ENCODE measurements around the gene MBD4. TPM values are rescaled to one million over a fixed set of nuclear protein-coding genes. Genes with fewer than 3 reads are reported as not detected.

The MBD4 gene
- total RNA-seq, 4 donors from 2014 or later = 11.4 to 38.6 (median 18.8) TPM

GRCh38 chr3:129433565-129433964, 6.2 kb downstream of the MBD4 start:
- WGBS, 2 donors (ENCODE audit: low coverage in 1 of 2) = 76 to 83% methylated on average over 5 of the region's 5 CpGs
- no peak overlapping the region for H3K4me3 ChIP-seq
- ATAC-seq = no peak
- no peaks in the 10 kb centered on the region for H3K9me3 ChIP-seq
- H3K4me1 ChIP-seq = peaks cover 3 to 45% (median 3%) of the 10 kb centered on the region in 3 donors
- no peaks in the 10 kb centered on the region for H3K27me3 ChIP-seq
- H3K36me3 ChIP-seq = peaks cover 3 to 68% of the 10 kb centered on the region in 2 donors
- no peak for TF ChIP-seq EP300 (IDR thresholded peaks at IDR 0.05)
- TF ChIP-seq POLR2AphosphoS5 (IDR thresholded peaks at IDR 0.05) = no peak
- TF ChIP-seq POLR2A (IDR thresholded peaks at IDR 0.05) = no peak
- no peak for TF ChIP-seq CTCF (IDR thresholded peaks at IDR 0.05)
- H3K27ac ChIP-seq = no peak overlapping the region

- Histone ChIP-seq H3K36me3 (peaks cover 3 to 66% of the 10 kb centered on the region in 2 donors), H3K27ac (no peak overlapping the region), H3K4me3 (no peak overlapping the region), H3K27me3 (no peaks in the 10 kb centered on the region), H3K9me3 (no peaks in the 10 kb centered on the region), H3K4me1 (peaks cover 0 to 43% (median 5%) of the 10 kb centered on the region in 3 donors)
- TF ChIP-seq CTCF (IDR thresholded peaks at IDR 0.05) (no peak), POLR2A (IDR thresholded peaks at IDR 0.05) (no peak), EP300 (IDR thresholded peaks at IDR 0.05) (no peak), POLR2AphosphoS5 (IDR thresholded peaks at IDR 0.05) (no peak)
- ATAC-seq = no peak
These were observed 7.1 kb downstream of the MBD4 start for GRCh38 chr3:129432671-129433070.

- WGBS, 2 donors (ENCODE audit: low coverage in 1 of 2) = 83 to 90% methylated on average over 2 to 7 of the region's 7 CpGs
- peaks cover 3 to 60% of the 10 kb centered on the region in 2 donors for H3K36me3 ChIP-seq
- no peaks in the 10 kb centered on the region for H3K27me3 ChIP-seq
- no peak overlapping the region for H3K27ac ChIP-seq
- H3K4me1 ChIP-seq = peaks cover 0 to 39% (median 5%) of the 10 kb centered on the region in 3 donors
- H3K4me3 ChIP-seq = no peak overlapping the region
- ATAC-seq = no peak
- no peaks in the 10 kb centered on the region for H3K9me3 ChIP-seq
- TF ChIP-seq CTCF (IDR thresholded peaks at IDR 0.05) (no peak), POLR2A (IDR thresholded peaks at IDR 0.05) (no peak), POLR2AphosphoS5 (IDR thresholded peaks at IDR 0.05) (no peak), EP300 (IDR thresholded peaks at IDR 0.05) (no peak)
These were observed 7.7 kb downstream of the MBD4 start for GRCh38 chr3:129432036-129432435.

- WGBS, 2 donors (ENCODE audit: low coverage in 1 of 2) = 77 to 100% methylated on average over 1 to 4 of the region's 4 CpGs
- Histone ChIP-seq H3K27ac (peak overlapping the region in 1 of 4 donors; percentile 70), H3K9me3 (no peaks in the 10 kb centered on the region), H3K4me1 (peaks cover 0 to 17% (median 5%) of the 10 kb centered on the region in 3 donors), H3K36me3 (peaks cover 3 to 43% of the 10 kb centered on the region in 2 donors), H3K4me3 (no peak overlapping the region), H3K27me3 (peaks cover 3% of the 10 kb centered on the region)
- TF ChIP-seq POLR2AphosphoS5 (IDR thresholded peaks at IDR 0.05) = no peak
- TF ChIP-seq EP300 (IDR thresholded peaks at IDR 0.05) = no peak
- TF ChIP-seq CTCF (IDR thresholded peaks at IDR 0.05) = no peak
- TF ChIP-seq POLR2A (IDR thresholded peaks at IDR 0.05) = no peak
- ATAC-seq = no peak
These were observed 10.1 kb downstream of the MBD4 start for GRCh38 chr3:129429602-129430001.

- ATAC-seq = no peak
- 42 to 56% methylated on average over 3 of the region's 3 CpGs for WGBS, 2 donors (ENCODE audit: low coverage in 1 of 2)
- Histone ChIP-seq H3K9me3 (no peaks in the 10 kb centered on the region), H3K36me3 (peaks cover 3 to 41% of the 10 kb centered on the region in 2 donors), H3K4me1 (peaks cover 0 to 16% (median 5%) of the 10 kb centered on the region in 3 donors), H3K27ac (peak overlapping the region in 3 of 4 donors; percentile 63 to 70 (median 64)), H3K27me3 (peaks cover 3% of the 10 kb centered on the region), H3K4me3 (peak overlapping the region in 1 of 2 donors; percentile 59)
- TF ChIP-seq CTCF (IDR thresholded peaks at IDR 0.05) = no peak
- TF ChIP-seq POLR2AphosphoS5 (IDR thresholded peaks at IDR 0.05) = no peak
- TF ChIP-seq POLR2A (IDR thresholded peaks at IDR 0.05) = no peak
- TF ChIP-seq EP300 (IDR thresholded peaks at IDR 0.05) = no peak
These were observed 10.7 kb downstream of the MBD4 start for GRCh38 chr3:129429080-129429451.
